LNCAP (cell line): ENCODE data around the gene CNTNAP2.

Experiments
- TF ChIP-seq, protein P1 (sequence below): fragments of 450-650 bp; IDR thresholded peaks from 2 replicates; pipeline ENCODE4 v1.5.1; 2017; ENCODE audit warnings: mild to moderate bottlenecking

CNTNAP2 gene

DNA sequence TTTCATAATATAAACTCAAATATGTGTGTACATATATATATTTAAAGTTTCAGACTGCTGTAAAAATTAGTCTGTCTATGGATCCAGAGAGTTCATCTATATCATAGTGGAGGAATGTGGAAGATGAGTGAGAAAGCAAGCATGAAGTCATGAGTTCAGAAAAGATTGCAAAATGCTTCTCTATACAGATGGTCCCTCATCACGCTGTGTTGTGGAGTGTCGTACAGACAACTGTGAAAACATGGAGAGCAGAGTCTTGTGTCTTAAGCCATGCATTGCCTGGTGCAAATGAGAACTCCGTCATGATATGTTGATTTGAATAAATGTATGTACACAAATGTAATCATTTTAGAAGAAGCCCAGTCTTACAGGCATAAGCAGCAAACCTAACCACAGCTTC is 316.9 kb downstream of the CNTNAP2 start:
- TF ChIP-seq, protein P1, sequence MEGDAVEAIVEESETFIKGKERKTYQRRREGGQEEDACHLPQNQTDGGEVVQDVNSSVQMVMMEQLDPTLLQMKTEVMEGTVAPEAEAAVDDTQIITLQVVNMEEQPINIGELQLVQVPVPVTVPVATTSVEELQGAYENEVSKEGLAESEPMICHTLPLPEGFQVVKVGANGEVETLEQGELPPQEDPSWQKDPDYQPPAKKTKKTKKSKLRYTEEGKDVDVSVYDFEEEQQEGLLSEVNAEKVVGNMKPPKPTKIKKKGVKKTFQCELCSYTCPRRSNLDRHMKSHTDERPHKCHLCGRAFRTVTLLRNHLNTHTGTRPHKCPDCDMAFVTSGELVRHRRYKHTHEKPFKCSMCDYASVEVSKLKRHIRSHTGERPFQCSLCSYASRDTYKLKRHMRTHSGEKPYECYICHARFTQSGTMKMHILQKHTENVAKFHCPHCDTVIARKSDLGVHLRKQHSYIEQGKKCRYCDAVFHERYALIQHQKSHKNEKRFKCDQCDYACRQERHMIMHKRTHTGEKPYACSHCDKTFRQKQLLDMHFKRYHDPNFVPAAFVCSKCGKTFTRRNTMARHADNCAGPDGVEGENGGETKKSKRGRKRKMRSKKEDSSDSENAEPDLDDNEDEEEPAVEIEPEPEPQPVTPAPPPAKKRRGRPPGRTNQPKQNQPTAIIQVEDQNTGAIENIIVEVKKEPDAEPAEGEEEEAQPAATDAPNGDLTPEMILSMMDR = no peak

DNA sequence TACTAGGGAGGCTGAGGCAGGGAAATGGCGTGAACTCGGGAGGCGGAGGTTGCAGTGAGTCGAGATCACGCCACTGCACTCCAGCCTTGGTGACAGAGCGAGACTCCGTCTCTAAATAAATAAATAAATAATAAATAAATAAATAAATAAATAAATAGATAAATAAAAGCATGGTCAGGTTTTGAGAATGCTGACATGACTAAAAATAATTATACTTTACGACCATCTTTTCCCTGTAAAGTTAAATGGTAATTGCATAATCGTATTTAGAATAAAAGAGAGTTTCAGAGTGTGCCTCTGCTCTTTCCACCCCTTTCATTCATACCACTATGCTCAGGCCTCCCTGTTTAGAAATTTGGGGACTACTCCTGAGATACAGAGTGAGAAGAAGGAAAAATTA is 326.5 kb downstream of the CNTNAP2 start:
- TF ChIP-seq, protein P1 = no peak

DNA sequence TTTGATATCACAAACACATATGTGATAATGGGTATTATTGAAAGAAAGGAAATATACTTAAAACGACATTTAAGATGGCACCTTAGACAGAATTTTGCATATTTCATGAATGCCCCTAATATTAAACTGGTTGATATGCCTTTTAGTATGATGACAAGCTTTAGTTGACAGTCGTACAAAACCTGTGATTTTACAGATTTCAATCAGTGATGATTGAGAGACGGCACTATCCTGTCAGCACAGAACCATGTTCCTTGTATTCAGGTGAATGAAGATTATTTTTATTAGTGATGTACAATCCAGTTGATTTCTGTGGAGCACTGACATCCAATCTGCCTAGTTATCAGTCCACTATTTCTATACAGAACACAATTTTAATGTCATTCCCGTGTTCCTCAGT is 333.0 kb downstream of the CNTNAP2 start:
- TF ChIP-seq, protein P1 = no peak

DNA sequence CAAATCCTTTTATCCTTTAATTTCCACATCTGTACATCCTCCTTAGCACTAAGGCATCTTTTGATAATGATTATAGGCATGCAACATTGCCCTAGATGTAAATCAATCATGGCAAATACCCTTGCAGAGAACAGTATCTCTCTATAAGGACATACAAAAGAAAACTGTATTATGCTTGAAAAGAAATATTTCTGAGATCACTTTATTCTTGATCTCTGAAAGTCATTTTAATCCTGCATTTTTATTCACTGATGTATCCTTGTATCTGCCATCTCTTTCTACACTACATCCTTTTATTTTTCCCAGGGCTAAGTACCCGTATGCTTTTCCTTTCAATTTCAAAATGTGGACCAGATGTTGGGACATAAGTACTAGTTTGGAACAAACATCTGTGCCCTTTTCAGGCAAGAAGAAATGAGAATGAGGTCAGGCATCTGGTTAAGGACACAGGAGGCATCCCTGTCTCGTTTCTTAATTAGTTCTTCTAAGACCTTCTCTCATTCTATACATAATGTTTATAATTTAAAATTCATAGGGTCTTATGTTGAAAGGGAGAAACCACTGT is 338.6 kb downstream of the CNTNAP2 start:
- TF ChIP-seq, protein P1 = no peak

DNA sequence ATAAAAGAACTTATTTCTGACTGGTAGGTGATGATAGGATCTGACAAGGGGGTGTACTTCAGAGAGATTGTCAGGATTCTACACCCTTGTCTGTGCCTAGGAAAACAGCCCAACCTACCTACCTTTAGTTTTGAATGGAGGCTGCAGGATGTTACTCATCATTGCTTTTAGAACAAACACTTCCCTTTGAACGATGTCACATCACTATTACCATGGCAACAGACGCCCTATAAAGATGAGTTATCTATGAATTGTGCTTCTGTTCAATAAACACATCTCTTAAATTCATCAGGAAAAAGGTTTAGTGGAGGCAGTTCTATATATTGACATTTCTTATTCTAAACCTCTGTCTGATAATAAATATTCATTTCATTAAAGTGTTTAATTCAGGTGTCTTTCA is 362.4 kb downstream of the CNTNAP2 start:
- TF ChIP-seq, protein P1 = no peak

DNA sequence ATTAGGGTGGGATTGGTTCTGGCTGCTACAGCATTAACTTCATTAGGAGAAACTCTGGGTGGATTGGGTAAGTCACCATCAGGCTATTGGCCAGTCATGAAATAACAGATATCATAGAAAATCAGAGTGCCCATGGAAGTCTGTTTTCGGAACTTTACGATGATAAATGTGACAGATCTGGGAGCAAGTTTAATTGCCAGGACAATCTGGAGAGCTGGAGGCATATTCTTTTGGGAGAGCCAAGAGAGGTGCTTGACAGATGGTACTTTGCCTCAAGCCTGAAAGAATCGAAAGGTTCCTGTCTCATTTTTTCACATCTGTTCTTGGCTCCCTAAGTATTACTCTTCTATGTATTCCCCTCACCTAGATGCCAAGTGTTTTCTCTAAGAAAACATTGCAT is 369.9 kb downstream of the CNTNAP2 start:
- TF ChIP-seq, protein P1 = no peak

DNA sequence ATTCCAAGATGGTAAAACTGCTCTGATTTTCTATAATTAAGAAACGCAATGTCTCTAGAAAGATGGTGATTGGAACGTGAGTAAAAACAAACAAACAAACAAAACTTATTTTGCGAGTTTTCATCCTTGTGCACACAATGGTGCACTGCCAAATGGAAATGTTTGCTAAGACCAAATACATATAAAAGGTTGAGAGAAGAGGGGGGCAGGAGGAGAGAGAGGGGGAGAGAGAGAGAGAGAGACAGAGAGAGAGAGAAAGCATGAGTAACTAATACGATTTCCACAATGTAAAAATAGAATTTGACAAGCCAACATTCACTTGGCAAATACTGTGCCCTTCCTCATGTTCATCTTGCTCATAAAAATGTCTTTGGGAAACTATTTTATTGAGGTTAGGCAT is 375.4 kb downstream of the CNTNAP2 start:
- TF ChIP-seq, protein P1 = no peak

DNA sequence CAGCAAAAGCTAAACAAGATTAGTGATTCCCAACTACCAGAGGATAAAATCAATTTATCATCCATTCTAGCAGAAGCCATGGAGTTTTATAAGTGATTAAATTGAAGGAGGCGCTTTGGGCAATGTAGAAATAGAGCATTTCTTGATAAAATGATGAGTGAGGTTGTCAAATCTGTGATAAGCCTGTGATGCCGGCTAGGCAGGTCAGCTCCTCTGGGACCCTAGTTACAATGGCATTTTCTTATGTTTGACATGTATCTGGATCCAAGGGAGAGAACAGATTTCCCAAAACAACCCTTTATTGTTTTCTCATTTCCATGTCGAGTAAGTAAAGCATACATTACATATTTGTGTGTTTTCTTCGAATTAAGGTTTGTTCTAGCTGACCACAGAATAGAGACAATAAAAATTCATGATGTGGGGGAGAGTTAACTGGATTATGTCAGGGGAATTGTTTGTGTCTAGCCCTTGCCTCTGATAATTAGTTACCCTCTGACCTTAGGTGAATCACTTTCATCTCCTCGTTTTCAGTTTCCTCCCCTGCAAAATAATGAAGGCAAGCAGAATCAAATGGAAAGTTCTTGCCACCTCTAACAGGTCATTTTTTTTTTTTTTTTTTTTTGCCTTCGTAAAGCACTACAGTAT is 378.5 kb downstream of the CNTNAP2 start:
- TF ChIP-seq, protein P1 = no peak
